Panc1 (cell line): ENCODE measurements around the gene RASIP1. TPM values are rescaled to one million over a fixed set of nuclear protein-coding genes. Genes with fewer than 3 reads are reported as not detected.

Experiments
- ATAC-seq: fragments of 200-7000 bp; cut with Tn5 transposase; 2 replicates; pipeline ENCODE4 v1.9.1; 2020; ENCODE audit warnings: mild to moderate bottlenecking, moderate library complexity
- BruUV-seq: library from RNA; stranded (reverse); fragments of 400-500 nt; replicated peaks from 2 replicates; lab custom pipeline; 2021; lab: Mats Ljungman, UMichigan
- CTCF ChIA-PET: fragments of 300-600 bp; sonication (Branson Sonifier 250); formaldehyde crosslinking; loops from one replicate; lab custom pipeline; 2022; ENCODE audit warnings: antibody characterized with exemption; lab: Charles Lee
- POLR2A ChIA-PET: fragments of 300-600 bp; sonication (Branson Sonifier 250); formaldehyde crosslinking; loops from one replicate; lab custom pipeline; 2022; ENCODE audit warnings: antibody characterized with exemption; lab: Charles Lee
- DNase-seq: peaks from one replicate; pipeline ENCODE4 v3.0.0-alpha.2; 2010; ENCODE audit warnings: low read depth, low spot score
- H3K27ac ChIP-seq: 2 replicates; pipeline ENCODE4 v1.5.1; 2011; ENCODE audit warnings: mild to moderate bottlenecking, low read length, inconsistent platforms
- H3K27me3 ChIP-seq: fragments of 200-500 bp; sonication (Bioruptor generic); 2 replicates; pipeline ENCODE4 v1.6.0; 2014; ENCODE audit warnings: low read length, inconsistent platforms; ENCODE audit not compliant: control insufficient read depth, insufficient read depth
- H3K36me3 ChIP-seq: fragments of 200-500 bp; sonication (Bioruptor generic); 2 replicates; pipeline ENCODE4 v1.5.1; 2014; ENCODE audit warnings: inconsistent platforms, mild to moderate bottlenecking, low read length, moderate library complexity; ENCODE audit not compliant: control insufficient read depth, insufficient read depth
- H3K4me1 ChIP-seq: 2 replicates; pipeline ENCODE4 v1.5.1; 2011; ENCODE audit warnings: inconsistent platforms, mild to moderate bottlenecking, low read length, moderate library complexity; ENCODE audit not compliant: control insufficient read depth, insufficient read depth
- H3K4me3 ChIP-seq, 2 experiments: 2 replicates each; pipeline ENCODE4 v1.5.1; 2011 to 2012; ENCODE audit warnings: low read depth in 2 of 2, low read length in 2 of 2, mild to moderate bottlenecking in 2 of 2, inconsistent platforms in 1 of 2, moderate library complexity in 1 of 2
- H3K9me3 ChIP-seq: fragments of 200-500 bp; sonication (Bioruptor generic); 2 replicates; pipeline ENCODE4 v1.5.1; 2014; ENCODE audit warnings: low read depth, mild to moderate bottlenecking, inconsistent platforms, low read length, moderate library complexity; ENCODE audit not compliant: control insufficient read depth, insufficient read depth
- POLR2AphosphoS5 ChIP-seq: IDR thresholded peaks from 2 replicates; pipeline ENCODE4 v1.6.1; 2012; ENCODE audit warnings: mild to moderate bottlenecking, low read depth, low read length, moderate library complexity
- SIN3A ChIP-seq: IDR thresholded peaks from 2 replicates; pipeline ENCODE4 v1.6.1; 2012; ENCODE audit warnings: low read depth, mild to moderate bottlenecking, low read length, moderate library complexity, borderline replicate concordance; ENCODE audit not compliant: insufficient read depth
- TCF7L2 ChIP-seq: IDR thresholded peaks from 2 replicates; pipeline ENCODE4 v1.6.1; 2011; ENCODE audit warnings: mild to moderate bottlenecking, low read depth, low read length, inconsistent platforms
- in situ Hi-C: cut with HindIII; loops from 2 replicates; pipeline ENCODE4 v1.10.0; 2016; ENCODE audit warnings: low sequenced_read_pairs, low pct_unique_long_range_greater_than_20kb
- intact Hi-C: fragments of 100-400 bp; cut with micrococcal nuclease; formaldehyde crosslinking; loops from one replicate; pipeline ENCODE4 v1.10.0; 2022; ENCODE audit not compliant: unreplicated experiment
- total RNA-seq: library from RNA; stranded (reverse); gene quantifications from one replicate; pipeline ENCODE4 v1.2.1, GENCODE V29; 2021; ENCODE audit not compliant: unreplicated experiment
- TF ChIP-seq, protein P1 (sequence below), 2 experiments: IDR thresholded peaks; 2 replicates each; pipeline ENCODE4 v1.6.1; 2011 to 2012; ENCODE audit warnings: low read depth in 2 of 2, control low read depth in 1 of 2, low read length in 1 of 2, mild to moderate bottlenecking in 1 of 2, moderate library complexity in 1 of 2; ENCODE audit not compliant: insufficient read depth in 1 of 2
- TF ChIP-seq, protein P2 (sequence below): fragments of 450-650 bp; IDR thresholded peaks from 2 replicates; pipeline ENCODE4 v1.5.1; 2017; ENCODE audit warnings: mild to moderate bottlenecking

The RASIP1 gene
- total RNA-seq, 1 experiment from 2014 or later = 0.41 TPM

DNA sequence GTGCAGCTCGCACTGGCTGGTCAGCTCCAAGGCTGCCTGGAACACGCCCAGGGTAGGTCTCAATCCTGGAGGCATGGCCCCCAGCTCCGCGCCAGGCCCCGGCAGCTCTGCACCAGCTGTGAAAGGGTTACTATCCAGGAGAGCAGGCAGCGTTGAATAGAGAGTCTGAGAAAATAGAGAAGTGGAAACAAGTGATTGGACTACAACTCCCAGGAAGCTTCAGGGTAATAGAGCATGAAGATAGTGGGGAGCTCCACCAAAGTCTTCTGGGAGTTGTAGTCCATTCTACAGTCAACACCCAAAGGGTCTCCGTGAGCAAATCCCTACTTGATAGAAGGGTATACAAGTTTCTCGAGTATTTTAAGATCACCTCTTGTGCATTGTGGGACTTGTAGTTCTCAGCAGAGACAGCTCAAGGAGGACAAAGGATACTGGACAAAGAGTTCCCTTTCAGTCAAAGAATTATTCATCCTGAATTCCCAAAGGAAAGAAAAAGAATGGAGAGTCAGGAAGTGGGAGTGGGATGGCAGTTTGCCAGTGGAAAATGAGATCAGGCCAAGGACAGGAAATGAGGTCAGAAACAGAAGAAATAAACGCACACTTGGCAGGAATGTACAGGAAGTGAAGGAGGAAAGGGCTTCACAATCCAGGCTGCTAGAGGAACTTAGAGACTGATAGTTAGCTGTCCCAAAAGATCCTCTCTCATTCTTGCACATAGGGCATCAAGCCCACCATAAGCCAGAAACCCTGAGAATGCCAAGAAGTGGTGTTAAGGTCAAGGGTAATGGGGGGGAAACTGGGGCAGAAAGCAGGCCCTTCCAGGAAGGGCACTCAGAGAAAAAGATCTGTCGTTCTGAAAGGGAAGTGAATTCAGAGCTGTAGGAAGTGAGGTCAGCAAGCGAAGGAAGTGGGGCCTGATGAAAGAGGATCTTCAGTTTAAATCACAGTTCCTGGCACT, 15.3 kb downstream of the RASIP1 start:
- Histone ChIP-seq H3K4me3 (no peak overlapping the region), H3K4me1 (no peaks in the 10 kb centered on the region), H3K27ac (peak overlapping the region; percentile 30; the same call in 1 of the 2 replicates), H3K9me3 (no peaks in the 10 kb centered on the region), H3K36me3 (no peaks in the 10 kb centered on the region), H3K27me3 (no peaks in the 10 kb centered on the region)
- intact Hi-C loops = no loop called here
- BruUV-seq = no TSS peak
- DNase-seq = no peak
- in situ Hi-C loops = no loop called here
- 0 out of 2 replicates have a peak, but pooled peaks have one; percentile 32 for ATAC-seq
- POLR2A ChIA-PET = interaction anchor here (0.6 kb wide), 1 partner anchor 9 kb away, joined by 13 read pairs; no protein-coding TSS in a partner anchor
- CTCF ChIA-PET = no interaction called here
- no peak for TF ChIP-seq POLR2AphosphoS5
- TF ChIP-seq, protein P1, sequence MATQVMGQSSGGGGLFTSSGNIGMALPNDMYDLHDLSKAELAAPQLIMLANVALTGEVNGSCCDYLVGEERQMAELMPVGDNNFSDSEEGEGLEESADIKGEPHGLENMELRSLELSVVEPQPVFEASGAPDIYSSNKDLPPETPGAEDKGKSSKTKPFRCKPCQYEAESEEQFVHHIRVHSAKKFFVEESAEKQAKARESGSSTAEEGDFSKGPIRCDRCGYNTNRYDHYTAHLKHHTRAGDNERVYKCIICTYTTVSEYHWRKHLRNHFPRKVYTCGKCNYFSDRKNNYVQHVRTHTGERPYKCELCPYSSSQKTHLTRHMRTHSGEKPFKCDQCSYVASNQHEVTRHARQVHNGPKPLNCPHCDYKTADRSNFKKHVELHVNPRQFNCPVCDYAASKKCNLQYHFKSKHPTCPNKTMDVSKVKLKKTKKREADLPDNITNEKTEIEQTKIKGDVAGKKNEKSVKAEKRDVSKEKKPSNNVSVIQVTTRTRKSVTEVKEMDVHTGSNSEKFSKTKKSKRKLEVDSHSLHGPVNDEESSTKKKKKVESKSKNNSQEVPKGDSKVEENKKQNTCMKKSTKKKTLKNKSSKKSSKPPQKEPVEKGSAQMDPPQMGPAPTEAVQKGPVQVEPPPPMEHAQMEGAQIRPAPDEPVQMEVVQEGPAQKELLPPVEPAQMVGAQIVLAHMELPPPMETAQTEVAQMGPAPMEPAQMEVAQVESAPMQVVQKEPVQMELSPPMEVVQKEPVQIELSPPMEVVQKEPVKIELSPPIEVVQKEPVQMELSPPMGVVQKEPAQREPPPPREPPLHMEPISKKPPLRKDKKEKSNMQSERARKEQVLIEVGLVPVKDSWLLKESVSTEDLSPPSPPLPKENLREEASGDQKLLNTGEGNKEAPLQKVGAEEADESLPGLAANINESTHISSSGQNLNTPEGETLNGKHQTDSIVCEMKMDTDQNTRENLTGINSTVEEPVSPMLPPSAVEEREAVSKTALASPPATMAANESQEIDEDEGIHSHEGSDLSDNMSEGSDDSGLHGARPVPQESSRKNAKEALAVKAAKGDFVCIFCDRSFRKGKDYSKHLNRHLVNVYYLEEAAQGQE (IDR thresholded peaks at IDR 0.05; ENCODE audit: insufficient read depth in 1 of 2, low read depth in 2 of 2, low read length in 1 of 2) = no peak
- no peak for TF ChIP-seq SIN3A
- TF ChIP-seq, protein P2, sequence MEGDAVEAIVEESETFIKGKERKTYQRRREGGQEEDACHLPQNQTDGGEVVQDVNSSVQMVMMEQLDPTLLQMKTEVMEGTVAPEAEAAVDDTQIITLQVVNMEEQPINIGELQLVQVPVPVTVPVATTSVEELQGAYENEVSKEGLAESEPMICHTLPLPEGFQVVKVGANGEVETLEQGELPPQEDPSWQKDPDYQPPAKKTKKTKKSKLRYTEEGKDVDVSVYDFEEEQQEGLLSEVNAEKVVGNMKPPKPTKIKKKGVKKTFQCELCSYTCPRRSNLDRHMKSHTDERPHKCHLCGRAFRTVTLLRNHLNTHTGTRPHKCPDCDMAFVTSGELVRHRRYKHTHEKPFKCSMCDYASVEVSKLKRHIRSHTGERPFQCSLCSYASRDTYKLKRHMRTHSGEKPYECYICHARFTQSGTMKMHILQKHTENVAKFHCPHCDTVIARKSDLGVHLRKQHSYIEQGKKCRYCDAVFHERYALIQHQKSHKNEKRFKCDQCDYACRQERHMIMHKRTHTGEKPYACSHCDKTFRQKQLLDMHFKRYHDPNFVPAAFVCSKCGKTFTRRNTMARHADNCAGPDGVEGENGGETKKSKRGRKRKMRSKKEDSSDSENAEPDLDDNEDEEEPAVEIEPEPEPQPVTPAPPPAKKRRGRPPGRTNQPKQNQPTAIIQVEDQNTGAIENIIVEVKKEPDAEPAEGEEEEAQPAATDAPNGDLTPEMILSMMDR = no peak
- no peak for TF ChIP-seq TCF7L2

DNA sequence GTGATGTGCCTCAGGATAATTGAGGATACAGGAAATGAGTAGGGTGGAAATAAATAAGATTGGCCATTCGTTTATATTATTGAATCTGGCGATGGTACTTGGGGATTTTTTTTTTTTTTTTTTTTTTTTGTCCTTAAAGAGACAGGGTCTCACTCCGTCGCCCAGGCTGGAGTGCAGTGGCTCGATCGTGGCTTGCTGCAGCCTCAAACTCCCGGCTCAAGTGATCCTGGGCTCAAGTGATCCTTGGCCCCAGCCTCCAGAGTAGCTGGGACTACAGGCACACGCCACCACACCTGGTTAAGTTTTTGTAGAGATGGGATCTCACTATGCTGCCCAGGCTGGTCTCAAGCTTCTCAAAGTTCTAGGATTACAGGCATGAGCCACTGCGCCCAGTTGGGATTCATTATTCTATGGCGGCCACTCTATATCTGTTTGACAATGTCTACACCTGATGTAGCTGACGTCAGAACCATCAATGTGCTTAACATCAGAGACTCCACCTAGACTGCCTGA, 18.2 kb downstream of the RASIP1 start:
- ChIA-PET CTCF (no interaction called here), POLR2A (interaction anchor here (0.6 kb wide), 1 partner anchor 276 kb away, joined by 8 read pairs; no protein-coding TSS in a partner anchor)
- no peak for TF ChIP-seq POLR2AphosphoS5
- no peak for TF ChIP-seq TCF7L2
- TF ChIP-seq, protein P2 = no peak
- TF ChIP-seq, protein P1 (IDR thresholded peaks at IDR 0.05; ENCODE audit: insufficient read depth in 1 of 2, low read depth in 2 of 2, low read length in 1 of 2) = no peak
- no peak for TF ChIP-seq SIN3A
- Histone ChIP-seq H3K27ac (no peak overlapping the region), H3K4me1 (no peaks in the 10 kb centered on the region), H3K9me3 (no peaks in the 10 kb centered on the region), H3K27me3 (no peaks in the 10 kb centered on the region), H3K4me3 (no peak overlapping the region), H3K36me3 (no peaks in the 10 kb centered on the region)
- in situ Hi-C loops = no loop called here
- BruUV-seq = no TSS peak
- ATAC-seq = no peak
- intact Hi-C loops = no loop called here
- no peak for DNase-seq
